KOPT-K1 (cell line): Measurements from ENCODE around the gene PLCXD1.
"Not testable (repeated sequence)": the region's sequence is repeated elsewhere in the genome, so short reads cannot be mapped to it uniquely, and the experiment has no call there.

ENCODE experiments used
- H3K27ac ChIP-seq: fragments of 200-600 bp; sonication (generic); 2 replicates; pipeline ENCODE4 v1.5.1; 2016; ENCODE audit warnings: antibody characterized with exemption, mild to moderate bottlenecking, low read depth, low read length; ENCODE audit not compliant: poor library complexity, severe bottlenecking
- H3K36me3 ChIP-seq: fragments of 200-600 bp; sonication (generic); 2 replicates; pipeline ENCODE4 v1.5.1; 2017; ENCODE audit warnings: antibody characterized with exemption, mild to moderate bottlenecking, low read length, moderate library complexity; ENCODE audit not compliant: insufficient read depth
- H3K9me3 ChIP-seq: fragments of 200-600 bp; sonication (generic); 2 replicates; pipeline ENCODE4 v1.5.1; 2017; ENCODE audit warnings: antibody characterized with exemption, low read length, mild to moderate bottlenecking; ENCODE audit not compliant: insufficient read depth, poor library complexity, severe bottlenecking

The PLCXD1 gene

DNA sequence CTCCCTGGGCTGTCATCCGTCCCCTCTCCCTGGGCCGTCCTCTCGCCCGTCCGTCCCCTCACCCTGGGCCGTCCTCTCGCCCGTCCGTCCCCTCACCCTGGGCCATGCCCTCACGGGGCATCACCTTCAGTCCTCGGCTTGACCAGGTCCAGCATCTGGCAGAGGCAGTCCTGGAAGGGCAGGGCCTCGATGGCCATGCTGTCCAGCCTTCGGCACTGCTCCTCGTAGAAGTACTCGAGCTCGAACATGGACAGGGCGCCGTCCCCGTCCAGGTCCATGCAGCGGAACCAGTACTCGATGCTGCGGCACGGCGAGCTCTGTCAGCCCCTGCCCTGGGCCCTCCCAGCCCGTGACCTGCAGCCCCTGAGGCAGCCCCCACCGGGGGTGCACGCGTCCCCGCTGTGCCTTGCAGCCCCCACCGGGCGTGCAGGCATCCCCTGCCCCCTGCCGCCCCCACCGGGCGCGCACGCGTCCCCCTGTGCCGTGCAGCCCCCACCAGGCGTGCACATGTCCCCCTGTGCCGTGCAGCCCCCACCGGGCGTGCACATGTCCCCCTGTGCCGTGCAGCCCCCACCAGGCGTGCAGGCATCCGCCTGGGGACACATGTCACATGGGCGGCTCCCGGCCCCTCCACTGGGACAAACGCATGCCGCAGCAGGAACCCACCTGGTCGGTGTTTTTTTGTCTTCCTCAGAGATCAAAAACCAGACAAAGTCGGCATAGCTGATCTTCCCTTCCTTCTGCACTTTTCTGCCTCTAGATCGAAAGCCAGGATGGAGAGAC is 59.7 kb downstream of the PLCXD1 start:
- Histone ChIP-seq H3K27ac (no peak overlapping the region), H3K36me3 (peaks cover 71% of the 10 kb centered on the region), H3K9me3 (peaks cover 42% of the 10 kb centered on the region)

DNA sequence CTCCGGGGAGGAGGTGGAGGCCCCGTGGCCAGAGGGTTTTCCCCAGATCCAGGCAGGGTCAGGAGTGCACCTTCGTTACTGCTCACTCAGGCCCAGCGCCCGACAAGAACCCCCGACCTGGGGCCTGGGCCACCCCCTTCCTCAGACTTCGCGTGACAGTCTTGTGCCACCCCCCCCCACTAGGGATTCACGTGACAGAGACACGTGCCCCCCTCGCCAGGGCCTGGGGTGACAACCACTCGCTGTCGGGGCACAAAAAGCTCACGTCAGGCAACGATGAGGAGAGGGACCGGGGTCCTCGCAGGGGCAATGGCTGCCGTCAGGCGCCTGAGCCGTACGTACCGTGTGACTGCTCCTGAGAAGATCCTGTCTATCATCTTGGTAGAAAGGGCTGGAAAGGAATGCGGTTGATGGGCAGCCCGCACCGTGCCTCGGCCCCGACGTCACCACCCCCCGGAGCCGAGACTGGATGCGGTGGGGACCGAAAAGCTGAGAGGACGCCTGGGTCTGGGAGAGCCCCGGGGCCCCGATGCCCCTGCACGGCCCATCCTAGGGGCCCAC is 60.4 kb downstream of the PLCXD1 start:
- H3K27ac ChIP-seq: no peak overlapping the region
- H3K9me3 ChIP-seq: peaks cover 48% of the 10 kb centered on the region
- peaks cover 70% of the 10 kb centered on the region for H3K36me3 ChIP-seq

DNA sequence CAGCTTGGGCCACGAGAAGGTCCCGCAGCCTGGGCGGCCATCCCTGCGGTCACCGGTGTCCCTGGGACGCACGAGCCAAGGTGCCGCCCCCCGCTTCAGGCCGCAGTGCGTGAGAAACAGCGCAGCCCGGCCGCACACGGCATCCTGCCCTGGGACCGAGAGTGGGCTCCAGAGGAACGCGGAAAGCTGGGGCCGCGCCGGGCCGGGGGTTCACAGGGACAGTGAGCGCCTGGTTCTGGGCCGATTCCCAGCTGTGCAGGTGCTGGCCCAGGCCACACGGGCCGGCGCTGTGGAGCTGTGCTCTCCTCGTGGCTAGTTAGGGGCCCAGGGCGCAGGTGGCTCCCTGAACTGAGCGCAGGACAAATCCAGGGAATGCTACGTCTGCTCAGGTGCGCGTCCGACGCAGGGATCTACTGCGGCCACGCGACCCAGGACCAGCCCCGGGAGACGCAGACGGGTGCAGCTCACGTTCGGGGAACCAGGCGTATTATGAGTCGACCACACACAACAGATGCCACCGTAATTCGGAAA is 63.3 kb downstream of the PLCXD1 start:
- Histone ChIP-seq H3K9me3 (peaks cover 62% of the 10 kb centered on the region), H3K36me3 (peaks cover 71% of the 10 kb centered on the region), H3K27ac (no peak overlapping the region)

DNA sequence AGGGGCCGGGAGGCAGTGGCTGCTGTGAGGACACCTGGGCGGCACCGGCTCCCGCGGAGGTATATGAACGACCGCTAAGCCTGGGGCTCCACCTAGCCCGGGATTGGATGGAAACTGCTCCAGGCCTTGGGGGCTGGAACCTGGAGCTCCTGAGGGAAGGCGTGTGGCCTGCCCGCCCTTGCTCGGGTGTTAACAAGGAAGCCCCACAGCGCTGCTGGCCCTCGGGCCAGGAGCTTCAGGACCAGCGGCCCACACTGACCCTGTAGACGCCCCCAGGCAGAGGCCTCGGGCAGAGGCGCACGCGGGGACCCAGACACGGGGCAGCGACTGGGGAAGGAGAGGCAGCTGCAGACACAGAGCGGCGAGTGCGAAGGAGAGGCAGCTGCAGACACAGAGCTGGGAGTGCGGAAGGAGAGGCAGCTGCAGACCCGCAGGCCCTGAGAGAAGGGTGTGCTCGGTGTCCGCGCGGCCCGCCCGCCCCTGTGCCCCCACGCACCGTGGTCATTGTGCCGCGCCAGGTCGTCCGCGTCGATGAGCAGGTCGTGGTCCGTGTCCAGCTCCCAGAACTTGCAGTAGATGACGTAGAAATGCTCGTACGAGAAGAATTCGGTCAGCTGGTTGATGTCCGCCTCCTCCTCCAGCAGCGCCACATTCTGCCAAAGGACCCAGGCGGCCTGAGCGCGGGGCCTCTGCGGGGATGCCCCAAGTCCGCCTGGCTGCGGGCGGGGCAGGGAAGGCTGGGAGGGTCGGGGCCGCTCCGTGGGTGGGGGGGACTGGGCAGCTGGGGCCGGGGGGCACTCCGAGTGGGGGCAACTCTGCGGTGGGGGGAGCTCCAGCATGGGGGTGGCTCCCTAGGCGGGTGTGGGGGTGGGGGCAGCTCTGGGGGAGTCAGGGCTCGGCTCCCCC is 64.1 kb downstream of the PLCXD1 start:
- Histone ChIP-seq H3K9me3 (peaks cover 62% of the 10 kb centered on the region), H3K27ac (no peak overlapping the region), H3K36me3 (peaks cover 79% of the 10 kb centered on the region)

DNA sequence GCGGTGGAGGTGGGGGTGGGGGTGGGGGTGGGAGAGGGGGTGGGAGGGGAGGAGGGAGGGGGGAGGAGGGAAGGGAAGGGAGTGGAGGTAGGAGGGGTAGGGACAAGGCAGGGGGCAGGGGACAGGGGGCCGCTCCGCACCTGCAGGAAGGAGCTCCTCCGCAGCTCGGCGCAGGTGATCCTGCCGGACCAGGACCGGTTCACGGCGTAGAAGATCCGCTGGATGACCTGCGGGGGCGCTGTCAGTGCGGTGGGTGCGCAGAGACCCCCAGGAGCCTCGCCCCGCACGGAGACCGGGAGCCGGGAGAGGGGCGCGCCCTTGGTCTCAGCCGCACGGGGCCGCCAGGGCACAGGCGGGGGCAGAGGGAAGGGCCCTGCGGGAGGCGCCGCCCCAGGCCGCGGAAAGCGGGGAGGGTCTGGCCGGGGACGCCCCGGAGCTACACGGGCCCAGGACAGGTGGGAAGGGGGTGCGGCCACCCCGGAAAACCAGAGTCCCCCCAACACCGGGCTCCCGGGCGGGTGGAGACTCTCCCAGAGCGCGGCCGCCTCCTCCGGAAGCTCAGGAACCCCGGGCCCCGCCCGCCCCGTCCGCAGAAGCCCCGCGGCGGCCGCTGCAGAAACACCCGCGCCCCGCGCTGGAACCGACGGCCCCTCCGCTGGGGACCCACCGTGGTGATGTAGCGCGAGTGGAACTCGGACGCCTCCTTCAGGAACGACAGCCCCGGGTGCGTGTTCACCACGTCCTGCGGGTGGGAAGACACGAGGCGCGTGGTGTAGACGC is 65.0 kb downstream of the PLCXD1 start:
- peaks cover 52% of the 10 kb centered on the region for H3K9me3 ChIP-seq
- peaks cover 79% of the 10 kb centered on the region for H3K36me3 ChIP-seq

DNA sequence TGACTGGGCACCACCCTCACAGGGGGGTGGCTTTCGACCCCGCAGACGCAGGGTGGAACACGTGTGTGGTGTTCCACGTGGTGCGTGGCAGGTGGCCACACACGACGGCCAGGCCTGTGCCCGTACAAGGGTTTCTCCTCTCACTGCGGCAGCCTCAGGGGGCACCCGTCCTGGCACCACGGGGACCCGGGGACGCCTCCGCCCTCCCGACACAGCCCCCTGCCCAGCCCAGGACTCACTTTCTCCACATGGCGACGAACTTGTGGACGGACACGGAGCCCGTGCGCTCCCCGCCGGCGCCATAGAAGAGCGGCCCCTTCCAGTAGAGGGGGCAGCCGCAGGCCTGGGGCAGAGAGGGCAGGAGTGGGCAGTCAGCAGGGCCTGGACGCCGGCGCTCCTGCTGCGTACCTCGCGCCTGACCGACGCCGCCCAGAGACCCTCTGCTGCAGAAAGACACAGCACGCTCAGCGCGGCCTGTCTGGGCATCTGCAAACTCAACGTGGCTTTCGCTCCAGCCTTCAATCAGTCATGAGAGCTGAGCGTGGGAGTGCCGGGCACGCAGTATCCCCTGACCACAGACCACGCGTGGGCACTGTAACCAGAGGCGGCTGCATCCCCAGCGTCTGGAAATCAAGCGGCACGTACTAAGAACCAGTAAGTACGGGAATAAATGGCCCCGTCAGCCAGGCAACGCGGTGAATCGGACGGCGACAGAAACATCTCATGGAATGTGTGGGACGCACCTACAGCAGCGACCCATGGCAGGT is 66.4 kb downstream of the PLCXD1 start:
- peaks cover 42% of the 10 kb centered on the region for H3K9me3 ChIP-seq
- no peak overlapping the region for H3K27ac ChIP-seq
- H3K36me3 ChIP-seq: peaks cover 82% of the 10 kb centered on the region

More for the DNA sequence above, 65.0 kb downstream of the PLCXD1 start:
- H3K27ac ChIP-seq: no peak overlapping the region

DNA sequence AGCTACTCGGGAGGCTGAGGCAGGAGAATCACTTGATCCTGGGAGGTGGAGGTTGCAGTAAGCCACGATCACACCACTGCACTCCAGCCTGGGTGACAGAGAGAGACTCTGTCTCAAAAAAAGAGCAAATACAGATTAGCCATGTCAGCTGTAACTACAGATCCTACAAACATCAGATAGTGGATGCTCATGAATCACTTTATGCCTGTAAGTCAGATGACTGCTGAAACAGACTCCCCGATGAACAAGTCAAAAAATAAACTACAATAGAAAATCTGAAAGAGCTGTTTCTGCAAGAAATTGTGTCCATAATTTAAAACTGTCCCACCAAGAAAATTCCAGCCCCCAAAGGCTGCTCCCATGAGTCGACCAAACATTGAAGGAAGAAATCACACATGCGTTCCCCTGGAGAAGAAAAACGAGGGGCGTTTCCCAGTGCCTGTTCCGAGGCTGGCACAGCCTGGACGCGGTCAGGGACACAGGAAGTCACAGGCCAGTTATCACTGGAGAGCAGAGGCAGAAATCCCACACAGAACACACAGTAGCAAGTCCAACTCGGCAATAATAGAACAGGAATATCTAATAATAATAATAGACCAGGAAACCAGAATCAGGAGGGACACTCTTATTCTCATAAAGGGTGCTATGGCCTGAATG is 67.4 kb downstream of the PLCXD1 start:
- Histone ChIP-seq H3K27ac (no peak overlapping the region), H3K9me3 (peaks cover 41% of the 10 kb centered on the region), H3K36me3 (peaks cover 90% of the 10 kb centered on the region)

DNA sequence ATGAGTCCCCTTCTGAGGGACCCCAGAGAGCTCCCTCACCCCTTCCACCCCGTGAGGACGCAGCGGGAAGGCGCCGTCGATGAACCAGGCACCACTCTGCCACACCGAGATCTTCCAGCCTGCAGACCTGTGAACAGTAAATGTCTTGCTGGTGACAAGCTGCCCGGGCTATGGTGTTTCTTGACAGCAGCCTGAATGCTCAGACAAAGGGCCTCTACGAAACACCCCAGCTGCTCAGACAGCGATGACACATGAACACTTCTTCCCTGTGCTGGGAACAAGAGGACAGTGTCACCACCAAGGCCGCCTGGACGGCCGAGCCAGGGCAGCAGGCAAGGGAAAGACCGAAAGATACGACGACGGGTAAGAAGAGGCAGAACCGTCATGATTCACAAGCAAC is 68.0 kb downstream of the PLCXD1 start:
- no peak overlapping the region for H3K27ac ChIP-seq
- H3K9me3 ChIP-seq: peaks cover 34% of the 10 kb centered on the region
- peaks cover 88% of the 10 kb centered on the region for H3K36me3 ChIP-seq

DNA sequence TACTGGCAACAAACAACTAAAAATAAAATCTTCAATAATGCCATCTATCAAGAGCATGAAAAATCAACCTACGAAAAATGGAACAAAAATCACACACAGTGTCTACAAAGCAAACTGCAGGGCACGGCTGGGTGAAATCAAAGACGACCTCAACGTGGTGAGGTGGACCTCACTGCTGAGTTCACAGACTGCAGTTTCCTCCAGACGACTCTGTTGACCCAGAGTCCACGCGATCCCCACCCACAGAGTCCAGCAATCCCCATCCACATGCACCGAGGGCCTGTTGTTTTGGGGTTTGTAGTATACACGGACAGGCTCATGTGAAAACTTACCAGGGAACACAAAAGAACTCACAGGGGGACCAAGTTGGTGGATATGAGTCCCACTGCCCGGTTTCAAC is 68.5 kb downstream of the PLCXD1 start:
- H3K9me3 ChIP-seq: peaks cover 29% of the 10 kb centered on the region
- H3K36me3 ChIP-seq: peaks cover 88% of the 10 kb centered on the region
- no peak overlapping the region for H3K27ac ChIP-seq

DNA sequence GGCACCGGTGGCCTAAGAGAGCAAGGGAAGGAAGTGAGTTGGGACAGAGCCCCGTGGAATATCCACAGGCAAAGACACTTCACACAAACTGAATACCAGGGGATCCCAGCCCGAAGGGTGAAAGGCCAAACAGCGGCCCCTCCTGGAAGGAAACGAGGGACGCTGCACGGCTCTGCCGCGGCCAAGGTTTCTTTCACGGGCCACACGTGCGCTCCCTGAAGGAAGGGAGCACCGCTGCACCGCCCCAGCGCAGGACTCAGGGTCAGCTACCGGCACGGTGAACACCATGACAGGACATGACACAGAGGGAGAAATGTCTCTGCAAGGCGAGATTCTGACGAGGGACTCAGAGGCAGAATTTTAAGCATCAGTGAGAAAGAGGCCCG is 69.0 kb downstream of the PLCXD1 start:
- Histone ChIP-seq H3K36me3 (peaks cover 88% of the 10 kb centered on the region), H3K27ac (no peak overlapping the region), H3K9me3 (peaks cover 25% of the 10 kb centered on the region)

DNA sequence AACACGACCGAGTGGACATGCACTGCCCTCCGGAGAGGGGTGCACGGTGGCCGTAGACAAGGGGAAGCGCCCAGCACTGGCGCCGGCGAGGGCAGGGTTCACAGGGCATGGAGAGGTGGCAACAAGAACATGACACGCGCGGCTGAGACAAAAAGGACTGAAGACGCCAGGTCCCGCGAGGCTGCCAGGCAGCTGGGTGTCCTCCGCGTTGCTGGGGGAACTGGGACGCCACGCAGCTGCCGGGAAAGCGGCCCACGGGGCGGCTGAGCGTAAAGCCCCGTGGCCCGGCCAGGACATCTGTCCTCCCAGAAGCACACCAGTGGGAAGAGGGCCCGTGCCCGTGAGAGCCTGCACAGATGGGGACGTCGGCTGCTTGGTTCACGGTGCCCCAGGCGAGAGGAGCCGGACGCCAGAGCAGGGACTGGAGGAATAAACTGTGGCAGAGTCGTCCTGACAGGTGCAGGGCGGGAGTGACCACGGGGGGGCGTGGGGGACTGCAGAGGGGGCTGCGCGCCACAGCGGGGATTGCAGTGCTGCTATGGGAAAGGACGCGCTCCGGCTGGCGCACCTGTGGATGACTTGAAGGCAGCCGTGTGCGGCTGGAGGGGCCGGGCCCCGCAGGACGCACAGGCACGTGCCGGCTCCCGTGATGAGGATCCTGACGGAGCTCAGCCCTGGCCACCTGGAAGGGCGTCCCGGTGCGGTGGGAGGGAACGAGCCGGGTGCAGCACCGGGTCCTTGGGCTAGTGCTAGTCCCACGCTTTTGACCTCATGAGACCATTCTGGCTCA is 69.5 kb downstream of the PLCXD1 start:
- Histone ChIP-seq H3K27ac (no peak overlapping the region), H3K36me3 (peaks cover 89% of the 10 kb centered on the region), H3K9me3 (peaks cover 20% of the 10 kb centered on the region)

DNA sequence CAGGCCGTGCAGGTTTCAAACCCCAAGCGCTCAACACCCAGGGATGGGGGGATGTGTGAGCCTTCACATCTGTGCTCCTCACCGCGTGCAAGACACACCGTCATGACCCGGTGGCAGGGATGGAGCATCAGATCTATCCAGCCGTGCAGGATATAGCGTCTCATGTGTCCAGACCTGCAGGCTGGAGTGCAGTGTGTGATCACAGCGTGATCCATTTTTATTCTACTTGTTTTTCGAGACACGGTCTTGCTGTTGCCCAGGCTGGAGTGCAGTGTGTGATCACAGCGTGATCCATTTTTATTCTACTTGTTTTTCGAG is 70.1 kb downstream of the PLCXD1 start:
- H3K9me3 ChIP-seq: peaks cover 17% of the 10 kb centered on the region
- peaks cover 89% of the 10 kb centered on the region for H3K36me3 ChIP-seq
- not testable (repeated sequence) for H3K27ac ChIP-seq

DNA sequence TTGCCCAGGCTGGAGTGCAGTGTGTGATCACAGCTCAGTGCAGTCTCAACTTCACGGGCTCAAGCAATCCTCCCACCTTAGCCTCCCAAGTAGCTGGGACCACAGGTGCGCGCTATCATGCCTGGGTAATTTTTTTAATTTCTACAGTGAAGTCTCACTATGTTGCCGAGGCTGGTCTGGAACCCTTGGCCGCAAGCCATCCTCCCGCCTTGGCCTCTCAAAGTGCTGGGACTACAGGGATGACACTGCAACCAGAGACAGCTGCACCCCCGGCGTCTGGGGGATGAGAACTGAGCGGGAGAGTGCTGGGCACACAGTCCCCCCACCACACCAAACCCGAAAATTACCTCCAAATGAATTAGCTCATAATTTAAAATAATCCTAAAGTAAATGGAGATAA is 70.6 kb downstream of the PLCXD1 start:
- Histone ChIP-seq H3K9me3 (peaks cover 13% of the 10 kb centered on the region), H3K36me3 (peaks cover 85% of the 10 kb centered on the region), H3K27ac (no peak overlapping the region)
